ENCODE results near the gene LONP1.
A peak's percentile ranks its signal among the peaks of the same experiment; 100 is the strongest.

Gene LONP1

DNA sequence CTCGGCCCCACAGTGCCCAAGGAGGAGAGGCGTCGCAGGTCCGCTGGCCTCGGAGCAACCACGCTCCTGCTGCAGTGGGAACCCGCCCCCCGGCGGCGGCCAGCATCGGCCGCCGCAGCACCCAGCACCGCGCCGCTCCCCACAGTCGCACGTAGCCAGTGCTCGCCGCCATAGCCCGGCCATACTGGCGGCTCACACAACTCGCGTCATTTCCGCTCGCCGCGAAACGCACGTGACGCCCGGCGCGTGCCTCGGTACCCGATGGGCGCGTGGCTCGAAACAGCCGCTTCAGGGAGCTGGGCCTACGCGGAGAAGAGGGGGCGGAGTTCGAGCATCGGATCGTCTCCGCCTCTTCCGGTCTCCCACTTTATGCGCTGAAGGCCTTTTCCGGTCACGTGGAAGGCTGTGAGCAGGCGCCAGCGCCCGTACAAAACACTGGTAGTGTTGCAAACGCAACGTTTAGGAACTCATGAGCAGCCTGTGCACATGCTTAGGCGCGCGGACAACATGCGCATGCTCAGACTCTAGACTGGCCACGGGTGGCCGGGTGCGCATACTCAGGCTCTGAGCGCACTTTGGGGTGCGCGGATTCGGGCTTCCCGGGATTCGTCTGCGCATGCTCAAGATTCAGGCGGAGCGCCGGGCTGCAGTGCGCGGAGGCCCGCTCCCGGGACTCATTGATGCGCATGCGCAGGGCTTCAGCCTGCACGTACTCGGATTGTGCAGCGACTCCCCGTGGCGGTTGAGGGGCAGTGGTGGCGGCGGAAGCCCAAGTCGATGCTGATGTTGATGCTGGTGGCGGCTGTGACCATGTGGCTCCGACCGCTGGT, at the start of gene LONP1, which contains the start of gene CATSPERD (continued):
- TF ChIP-seq, protein P1, sequence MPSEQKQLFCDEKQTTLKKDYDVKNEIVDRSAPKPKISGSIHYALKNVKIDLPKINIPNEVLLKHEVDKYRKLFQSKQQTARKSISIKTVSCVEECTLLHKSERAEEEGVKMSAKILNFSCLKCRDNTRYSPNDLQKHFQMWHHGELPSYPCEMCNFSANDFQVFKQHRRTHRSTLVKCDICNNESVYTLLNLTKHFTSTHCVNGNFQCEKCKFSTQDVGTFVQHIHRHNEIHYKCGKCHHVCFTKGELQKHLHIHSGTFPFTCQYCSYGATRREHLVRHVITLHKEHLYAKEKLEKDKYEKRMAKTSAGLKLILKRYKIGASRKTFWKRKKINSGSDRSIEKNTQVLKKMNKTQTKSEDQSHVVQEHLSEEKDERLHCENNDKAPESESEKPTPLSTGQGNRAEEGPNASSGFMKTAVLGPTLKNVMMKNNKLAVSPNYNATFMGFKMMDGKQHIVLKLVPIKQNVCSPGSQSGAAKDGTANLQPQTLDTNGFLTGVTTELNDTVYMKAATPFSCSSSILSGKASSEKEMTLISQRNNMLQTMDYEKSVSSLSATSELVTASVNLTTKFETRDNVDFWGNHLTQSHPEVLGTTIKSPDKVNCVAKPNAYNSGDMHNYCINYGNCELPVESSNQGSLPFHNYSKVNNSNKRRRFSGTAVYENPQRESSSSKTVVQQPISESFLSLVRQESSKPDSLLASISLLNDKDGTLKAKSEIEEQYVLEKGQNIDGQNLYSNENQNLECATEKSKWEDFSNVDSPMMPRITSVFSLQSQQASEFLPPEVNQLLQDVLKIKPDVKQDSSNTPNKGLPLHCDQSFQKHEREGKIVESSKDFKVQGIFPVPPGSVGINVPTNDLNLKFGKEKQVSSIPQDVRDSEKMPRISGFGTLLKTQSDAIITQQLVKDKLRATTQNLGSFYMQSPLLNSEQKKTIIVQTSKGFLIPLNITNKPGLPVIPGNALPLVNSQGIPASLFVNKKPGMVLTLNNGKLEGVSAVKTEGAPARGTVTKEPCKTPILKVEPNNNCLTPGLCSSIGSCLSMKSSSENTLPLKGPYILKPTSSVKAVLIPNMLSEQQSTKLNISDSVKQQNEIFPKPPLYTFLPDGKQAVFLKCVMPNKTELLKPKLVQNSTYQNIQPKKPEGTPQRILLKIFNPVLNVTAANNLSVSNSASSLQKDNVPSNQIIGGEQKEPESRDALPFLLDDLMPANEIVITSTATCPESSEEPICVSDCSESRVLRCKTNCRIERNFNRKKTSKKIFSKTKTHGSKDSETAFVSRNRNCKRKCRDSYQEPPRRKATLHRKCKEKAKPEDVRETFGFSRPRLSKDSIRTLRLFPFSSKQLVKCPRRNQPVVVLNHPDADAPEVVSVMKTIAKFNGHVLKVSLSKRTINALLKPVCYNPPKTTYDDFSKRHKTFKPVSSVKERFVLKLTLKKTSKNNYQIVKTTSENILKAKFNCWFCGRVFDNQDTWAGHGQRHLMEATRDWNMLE (tag by site-specific recombination; conservative IDR thresholded peaks at IDR 0.05; ENCODE audit: low read depth), result peak; percentile 73
- TF ChIP-seq, protein P2, sequence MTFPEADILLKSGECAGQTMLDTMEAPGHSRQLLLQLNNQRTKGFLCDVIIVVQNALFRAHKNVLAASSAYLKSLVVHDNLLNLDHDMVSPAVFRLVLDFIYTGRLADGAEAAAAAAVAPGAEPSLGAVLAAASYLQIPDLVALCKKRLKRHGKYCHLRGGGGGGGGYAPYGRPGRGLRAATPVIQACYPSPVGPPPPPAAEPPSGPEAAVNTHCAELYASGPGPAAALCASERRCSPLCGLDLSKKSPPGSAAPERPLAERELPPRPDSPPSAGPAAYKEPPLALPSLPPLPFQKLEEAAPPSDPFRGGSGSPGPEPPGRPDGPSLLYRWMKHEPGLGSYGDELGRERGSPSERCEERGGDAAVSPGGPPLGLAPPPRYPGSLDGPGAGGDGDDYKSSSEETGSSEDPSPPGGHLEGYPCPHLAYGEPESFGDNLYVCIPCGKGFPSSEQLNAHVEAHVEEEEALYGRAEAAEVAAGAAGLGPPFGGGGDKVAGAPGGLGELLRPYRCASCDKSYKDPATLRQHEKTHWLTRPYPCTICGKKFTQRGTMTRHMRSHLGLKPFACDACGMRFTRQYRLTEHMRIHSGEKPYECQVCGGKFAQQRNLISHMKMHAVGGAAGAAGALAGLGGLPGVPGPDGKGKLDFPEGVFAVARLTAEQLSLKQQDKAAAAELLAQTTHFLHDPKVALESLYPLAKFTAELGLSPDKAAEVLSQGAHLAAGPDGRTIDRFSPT (tag by site-specific recombination; IDR thresholded peaks at IDR 0.05), result peak; percentile 73; the same call in 1 of the 2 replicates
- TF ChIP-seq ZNF133 (tag by site-specific recombination; IDR thresholded peaks at IDR 0.05) (no peak), ZNF843 (tag by site-specific recombination; IDR thresholded peaks at IDR 0.05) (peak; percentile 41; the same call in 1 of the 2 replicates), ZNF24 (tag by site-specific recombination; IDR thresholded peaks at IDR 0.05) (peak; percentile 45; the same call in 1 of the 2 replicates), ZIC2 (tag by site-specific recombination; IDR thresholded peaks at IDR 0.05) (no peak; the same call in 1 of the 2 replicates), ZNF302 (tag by site-specific recombination; IDR thresholded peaks at IDR 0.05; ENCODE audit: low read depth) (no peak), ZNF664 (tag by site-specific recombination; IDR thresholded peaks at IDR 0.05) (no peak), KLF16 (tag by site-specific recombination; IDR thresholded peaks at IDR 0.05) (no peak), ZNF701 (tag by site-specific recombination; IDR thresholded peaks at IDR 0.05) (no peak), ZNF785 (tag by site-specific recombination; IDR thresholded peaks at IDR 0.05) (peak; percentile 100), ZNF112 (tag by site-specific recombination; IDR thresholded peaks at IDR 0.05) (no peak), ZNF510 (tag by site-specific recombination; IDR thresholded peaks at IDR 0.05; ENCODE audit: insufficient replicate concordance) (no peak), ZNF623 (tag by site-specific recombination; IDR thresholded peaks at IDR 0.05) (no peak), ZNF211 (tag by site-specific recombination; IDR thresholded peaks at IDR 0.05; ENCODE audit: low read depth) (no peak), ZNF292 (tag by site-specific recombination; IDR thresholded peaks at IDR 0.05; ENCODE audit: borderline replicate concordance, low read depth) (no peak), ZNF707 (tag by site-specific recombination; IDR thresholded peaks at IDR 0.05) (no peak), RBAK (tag by site-specific recombination; IDR thresholded peaks at IDR 0.05) (no peak), ZBTB17 (tag by site-specific recombination; IDR thresholded peaks at IDR 0.05) (peak; percentile 76), ZNF629 (tag by site-specific recombination; IDR thresholded peaks at IDR 0.05) (peak; percentile 91), YY2 (tag by site-specific recombination; IDR thresholded peaks at IDR 0.05) (peak; percentile 97), OSR2 (tag by site-specific recombination; IDR thresholded peaks at IDR 0.05) (peak; percentile 55; the same call in 1 of the 2 replicates)
- TF ChIP-seq, protein P3, sequence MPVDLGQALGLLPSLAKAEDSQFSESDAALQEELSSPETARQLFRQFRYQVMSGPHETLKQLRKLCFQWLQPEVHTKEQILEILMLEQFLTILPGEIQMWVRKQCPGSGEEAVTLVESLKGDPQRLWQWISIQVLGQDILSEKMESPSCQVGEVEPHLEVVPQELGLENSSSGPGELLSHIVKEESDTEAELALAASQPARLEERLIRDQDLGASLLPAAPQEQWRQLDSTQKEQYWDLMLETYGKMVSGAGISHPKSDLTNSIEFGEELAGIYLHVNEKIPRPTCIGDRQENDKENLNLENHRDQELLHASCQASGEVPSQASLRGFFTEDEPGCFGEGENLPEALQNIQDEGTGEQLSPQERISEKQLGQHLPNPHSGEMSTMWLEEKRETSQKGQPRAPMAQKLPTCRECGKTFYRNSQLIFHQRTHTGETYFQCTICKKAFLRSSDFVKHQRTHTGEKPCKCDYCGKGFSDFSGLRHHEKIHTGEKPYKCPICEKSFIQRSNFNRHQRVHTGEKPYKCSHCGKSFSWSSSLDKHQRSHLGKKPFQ (tag by site-specific recombination; IDR thresholded peaks at IDR 0.05), result no peak
- TF ChIP-seq, protein P4, sequence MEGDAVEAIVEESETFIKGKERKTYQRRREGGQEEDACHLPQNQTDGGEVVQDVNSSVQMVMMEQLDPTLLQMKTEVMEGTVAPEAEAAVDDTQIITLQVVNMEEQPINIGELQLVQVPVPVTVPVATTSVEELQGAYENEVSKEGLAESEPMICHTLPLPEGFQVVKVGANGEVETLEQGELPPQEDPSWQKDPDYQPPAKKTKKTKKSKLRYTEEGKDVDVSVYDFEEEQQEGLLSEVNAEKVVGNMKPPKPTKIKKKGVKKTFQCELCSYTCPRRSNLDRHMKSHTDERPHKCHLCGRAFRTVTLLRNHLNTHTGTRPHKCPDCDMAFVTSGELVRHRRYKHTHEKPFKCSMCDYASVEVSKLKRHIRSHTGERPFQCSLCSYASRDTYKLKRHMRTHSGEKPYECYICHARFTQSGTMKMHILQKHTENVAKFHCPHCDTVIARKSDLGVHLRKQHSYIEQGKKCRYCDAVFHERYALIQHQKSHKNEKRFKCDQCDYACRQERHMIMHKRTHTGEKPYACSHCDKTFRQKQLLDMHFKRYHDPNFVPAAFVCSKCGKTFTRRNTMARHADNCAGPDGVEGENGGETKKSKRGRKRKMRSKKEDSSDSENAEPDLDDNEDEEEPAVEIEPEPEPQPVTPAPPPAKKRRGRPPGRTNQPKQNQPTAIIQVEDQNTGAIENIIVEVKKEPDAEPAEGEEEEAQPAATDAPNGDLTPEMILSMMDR (tag by site-specific recombination; IDR thresholded peaks at IDR 0.05), result peak; percentile 99
- TF ChIP-seq, protein P5, sequence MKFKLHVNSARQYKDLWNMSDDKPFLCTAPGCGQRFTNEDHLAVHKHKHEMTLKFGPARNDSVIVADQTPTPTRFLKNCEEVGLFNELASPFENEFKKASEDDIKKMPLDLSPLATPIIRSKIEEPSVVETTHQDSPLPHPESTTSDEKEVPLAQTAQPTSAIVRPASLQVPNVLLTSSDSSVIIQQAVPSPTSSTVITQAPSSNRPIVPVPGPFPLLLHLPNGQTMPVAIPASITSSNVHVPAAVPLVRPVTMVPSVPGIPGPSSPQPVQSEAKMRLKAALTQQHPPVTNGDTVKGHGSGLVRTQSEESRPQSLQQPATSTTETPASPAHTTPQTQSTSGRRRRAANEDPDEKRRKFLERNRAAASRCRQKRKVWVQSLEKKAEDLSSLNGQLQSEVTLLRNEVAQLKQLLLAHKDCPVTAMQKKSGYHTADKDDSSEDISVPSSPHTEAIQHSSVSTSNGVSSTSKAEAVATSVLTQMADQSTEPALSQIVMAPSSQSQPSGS (tag by site-specific recombination; IDR thresholded peaks at IDR 0.05; ENCODE audit: low read depth), result no peak
- TF ChIP-seq, protein P6, sequence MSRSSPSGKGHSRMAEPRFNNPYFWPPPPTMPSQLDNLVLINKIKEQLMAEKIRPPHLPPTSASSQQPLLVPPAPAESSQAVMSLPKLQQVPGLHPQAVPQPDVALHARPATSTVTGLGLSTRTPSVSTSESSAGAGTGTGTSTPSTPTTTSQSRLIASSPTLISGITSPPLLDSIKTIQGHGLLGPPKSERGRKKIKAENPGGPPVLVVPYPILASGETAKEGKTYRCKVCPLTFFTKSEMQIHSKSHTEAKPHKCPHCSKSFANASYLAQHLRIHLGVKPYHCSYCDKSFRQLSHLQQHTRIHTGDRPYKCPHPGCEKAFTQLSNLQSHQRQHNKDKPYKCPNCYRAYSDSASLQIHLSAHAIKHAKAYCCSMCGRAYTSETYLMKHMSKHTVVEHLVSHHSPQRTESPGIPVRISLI (tag by site-specific recombination; IDR thresholded peaks at IDR 0.05), result no peak
